Measurements from ENCODE around the gene SLC6A8. TPM values are rescaled to one million over a fixed set of nuclear protein-coding genes. Genes with fewer than 3 reads are reported as not detected.

Gene SLC6A8
- total RNA-seq, 2 experiments from 2014 or later: not detected

- CTCF ChIA-PET (ENCODE audit: unreplicated experiment): no interaction called here
- POLR2A ChIA-PET: no interaction called here
- Histone ChIP-seq H3K9me2 (ENCODE audit: insufficient read depth, low read length) (no peaks in the 10 kb centered on the region), H3K36me3 (ENCODE audit: insufficient read depth, low read length) (peaks cover 7% of the 10 kb centered on the region; the same call in 1 of the 2 replicates), H3K79me2 (ENCODE audit: insufficient read depth, low read depth, low read length) (no peaks in the 10 kb centered on the region), H3K4me2 (ENCODE audit: low read length) (no peak overlapping the region), H3K4me1 (ENCODE audit: insufficient read depth, low read length, poor library complexity, severe bottlenecking) (no peaks in the 10 kb centered on the region), H3K4me3 (ENCODE audit: low read depth, low read length, poor library complexity, severe bottlenecking) (no peak overlapping the region), H3K27ac (ENCODE audit: low read depth, low read length, poor library complexity, severe bottlenecking) (no peak overlapping the region), H3K9me3 (ENCODE audit: low read length) (no peaks in the 10 kb centered on the region), H4K20me1 (ENCODE audit: insufficient read depth, low read length) (no peaks in the 10 kb centered on the region), H2AFZ (ENCODE audit: low read length) (no peak overlapping the region)
- no peak for TF ChIP-seq EZH2phosphoT487 (IDR thresholded peaks at IDR 0.05; ENCODE audit: borderline replicate concordance, low read depth, low read length)
- TF ChIP-seq, protein P1, sequence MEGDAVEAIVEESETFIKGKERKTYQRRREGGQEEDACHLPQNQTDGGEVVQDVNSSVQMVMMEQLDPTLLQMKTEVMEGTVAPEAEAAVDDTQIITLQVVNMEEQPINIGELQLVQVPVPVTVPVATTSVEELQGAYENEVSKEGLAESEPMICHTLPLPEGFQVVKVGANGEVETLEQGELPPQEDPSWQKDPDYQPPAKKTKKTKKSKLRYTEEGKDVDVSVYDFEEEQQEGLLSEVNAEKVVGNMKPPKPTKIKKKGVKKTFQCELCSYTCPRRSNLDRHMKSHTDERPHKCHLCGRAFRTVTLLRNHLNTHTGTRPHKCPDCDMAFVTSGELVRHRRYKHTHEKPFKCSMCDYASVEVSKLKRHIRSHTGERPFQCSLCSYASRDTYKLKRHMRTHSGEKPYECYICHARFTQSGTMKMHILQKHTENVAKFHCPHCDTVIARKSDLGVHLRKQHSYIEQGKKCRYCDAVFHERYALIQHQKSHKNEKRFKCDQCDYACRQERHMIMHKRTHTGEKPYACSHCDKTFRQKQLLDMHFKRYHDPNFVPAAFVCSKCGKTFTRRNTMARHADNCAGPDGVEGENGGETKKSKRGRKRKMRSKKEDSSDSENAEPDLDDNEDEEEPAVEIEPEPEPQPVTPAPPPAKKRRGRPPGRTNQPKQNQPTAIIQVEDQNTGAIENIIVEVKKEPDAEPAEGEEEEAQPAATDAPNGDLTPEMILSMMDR (conservative IDR thresholded peaks at IDR 0.05; ENCODE audit: low read length): peak; percentile 63
- intact Hi-C loops (cut with micrococcal nuclease; ENCODE audit: unreplicated experiment): no loop called here
- DNase-seq (ENCODE audit: low spot score): peak; percentile 31
- BruUV-seq (replicated peaks): no TSS peak
These were observed 20.7 kb downstream of the SLC6A8 start for GRCh38 chrX:153708415-153708814.

DNA sequence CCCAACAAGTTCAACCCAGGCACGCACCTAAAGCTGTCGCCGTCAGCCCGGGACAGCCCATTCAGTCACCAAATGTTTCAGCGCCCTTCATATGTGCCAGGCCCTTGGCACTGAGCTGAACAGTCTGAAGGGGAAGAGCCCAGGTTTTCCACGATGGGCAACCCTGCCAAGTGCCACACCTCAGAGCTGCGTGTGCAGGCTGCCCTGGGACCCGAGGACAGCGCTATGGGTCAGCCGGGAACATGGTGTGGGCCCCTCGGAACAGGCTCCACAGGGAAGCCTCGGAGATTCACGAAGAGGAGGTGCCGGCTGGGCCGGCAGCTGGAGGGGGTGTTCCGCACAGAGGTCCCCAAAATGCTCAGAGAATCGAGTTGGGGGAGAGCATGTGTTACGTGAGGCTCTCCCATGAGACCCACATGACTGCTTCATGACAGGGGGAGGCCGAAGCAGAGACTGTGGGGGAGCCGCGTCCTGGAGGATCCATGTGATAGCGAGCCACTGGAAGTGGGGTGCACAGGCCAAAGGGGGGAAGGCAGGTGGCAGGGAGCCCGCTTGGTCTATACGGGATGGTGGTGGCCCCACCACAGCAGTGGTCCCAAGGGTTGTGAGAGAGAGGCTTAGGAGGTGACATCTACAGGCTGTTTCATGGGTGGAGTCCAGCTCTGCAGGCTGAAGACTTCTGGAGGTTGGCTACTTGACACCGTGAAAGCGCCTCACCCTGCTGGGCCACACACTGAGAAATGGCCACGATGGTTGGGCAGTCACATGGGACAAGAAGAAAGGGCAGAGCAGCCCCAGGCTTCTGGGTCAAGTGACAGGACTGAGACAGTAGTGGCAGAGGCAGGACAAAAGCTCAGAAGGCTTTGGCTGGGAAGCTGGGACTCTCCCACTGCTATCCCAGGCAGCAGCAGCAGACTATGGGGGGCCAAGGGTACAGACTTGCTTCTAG, 22.3 kb downstream of the SLC6A8 start:
- Histone ChIP-seq H3K36me3 (ENCODE audit: insufficient read depth, low read length) (peaks cover 13% of the 10 kb centered on the region), H3K9me3 (ENCODE audit: low read length) (no peaks in the 10 kb centered on the region), H3K9me2 (ENCODE audit: insufficient read depth, low read length) (no peaks in the 10 kb centered on the region), H3K79me2 (ENCODE audit: insufficient read depth, low read depth, low read length) (no peaks in the 10 kb centered on the region), H4K20me1 (ENCODE audit: insufficient read depth, low read length) (no peaks in the 10 kb centered on the region), H3K4me2 (ENCODE audit: low read length) (no peak overlapping the region), H3K27ac (ENCODE audit: low read depth, low read length, poor library complexity, severe bottlenecking) (no peak overlapping the region), H3K4me3 (ENCODE audit: low read depth, low read length, poor library complexity, severe bottlenecking) (no peak overlapping the region), H3K4me1 (ENCODE audit: insufficient read depth, low read length, poor library complexity, severe bottlenecking) (no peaks in the 10 kb centered on the region), H2AFZ (ENCODE audit: low read length) (no peak overlapping the region)
- no TSS peak for BruUV-seq (replicated peaks)
- intact Hi-C loops (cut with micrococcal nuclease; ENCODE audit: unreplicated experiment): no loop called here
- TF ChIP-seq EZH2phosphoT487 (IDR thresholded peaks at IDR 0.05; ENCODE audit: borderline replicate concordance, low read depth, low read length): no peak
- TF ChIP-seq, protein P1 (conservative IDR thresholded peaks at IDR 0.05; ENCODE audit: low read length): no peak
- no peak for DNase-seq (ENCODE audit: low spot score)
- CTCF ChIA-PET (ENCODE audit: unreplicated experiment): no interaction called here
- POLR2A ChIA-PET: no interaction called here

GRCh38 chrX:153714256-153714655, 26.5 kb downstream of the SLC6A8 start:
- Histone ChIP-seq H3K27ac (ENCODE audit: low read depth, low read length, poor library complexity, severe bottlenecking) (no peak overlapping the region), H2AFZ (ENCODE audit: low read length) (no peak overlapping the region), H3K79me2 (ENCODE audit: insufficient read depth, low read depth, low read length) (no peaks in the 10 kb centered on the region), H3K4me3 (ENCODE audit: low read depth, low read length, poor library complexity, severe bottlenecking) (no peak overlapping the region), H4K20me1 (ENCODE audit: insufficient read depth, low read length) (no peaks in the 10 kb centered on the region), H3K36me3 (ENCODE audit: insufficient read depth, low read length) (peaks cover 44% of the 10 kb centered on the region), H3K9me2 (ENCODE audit: insufficient read depth, low read length) (no peaks in the 10 kb centered on the region), H3K4me2 (ENCODE audit: low read length) (no peak overlapping the region), H3K4me1 (ENCODE audit: insufficient read depth, low read length, poor library complexity, severe bottlenecking) (no peaks in the 10 kb centered on the region), H3K9me3 (ENCODE audit: low read length) (no peaks in the 10 kb centered on the region)
- ChIA-PET CTCF (ENCODE audit: unreplicated experiment) (no interaction called here), POLR2A (interaction anchor here (1.0 kb wide), 1 partner anchor 8 kb away, joined by 4 read pairs; no protein-coding TSS in a partner anchor)
- intact Hi-C loops (cut with micrococcal nuclease; ENCODE audit: unreplicated experiment): no loop called here
- no TSS peak for BruUV-seq (replicated peaks)
- no peak for DNase-seq (ENCODE audit: low spot score)
- no peak for TF ChIP-seq EZH2phosphoT487 (IDR thresholded peaks at IDR 0.05; ENCODE audit: borderline replicate concordance, low read depth, low read length)
- TF ChIP-seq, protein P1 (conservative IDR thresholded peaks at IDR 0.05; ENCODE audit: low read length): no peak
